GM11168 (cell line): Measurements from ENCODE around the gene CHST11.

Experiments used
- in situ Hi-C: fragments of 300-500 bp; cut with MboI; formaldehyde crosslinking; loops from one replicate; pipeline ENCODE4 v1.12.0; 2022; ENCODE audit warnings: low sequenced_read_pairs; ENCODE audit not compliant: unreplicated experiment

CHST11 gene

GRCh38 chr12:104477510-104478390, 21.0 kb downstream of the CHST11 start:
- in situ Hi-C loops = no loop called here

DNA sequence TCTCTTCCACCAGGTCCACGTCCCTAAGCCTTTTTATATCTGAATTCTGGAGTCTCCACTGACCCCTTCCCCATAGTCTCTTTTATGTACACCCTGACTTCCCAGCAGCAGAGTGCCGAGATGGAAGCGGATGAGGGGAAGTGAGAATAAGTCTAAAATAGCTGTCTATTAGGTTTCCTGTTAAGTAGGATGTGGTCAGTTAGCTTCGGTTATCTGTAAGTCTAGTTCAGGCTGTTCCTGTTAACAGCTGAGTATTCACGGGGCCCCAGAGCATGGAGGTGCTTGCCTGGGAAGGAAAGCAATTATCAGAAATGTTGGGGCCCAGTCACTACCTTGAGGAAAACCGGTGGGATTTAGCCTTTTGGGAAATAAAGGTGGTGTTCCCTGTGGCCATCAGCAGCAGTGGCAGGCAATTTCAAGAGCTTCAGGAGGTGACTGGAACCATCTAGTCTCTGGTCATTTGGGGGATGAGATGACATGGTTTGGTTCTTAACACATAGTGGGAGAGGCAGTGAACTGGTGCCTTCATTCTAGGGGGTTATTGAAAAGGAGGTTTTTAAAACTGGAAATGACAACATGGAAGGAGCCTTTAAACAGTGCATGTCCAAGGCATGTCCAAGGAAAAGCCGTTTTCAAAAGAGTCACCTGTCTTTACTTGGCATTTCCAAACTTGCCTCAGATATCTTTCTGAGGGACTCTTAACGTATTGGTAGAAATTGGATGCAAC, 21.8 kb downstream of the CHST11 start:
- in situ Hi-C loops = no loop called here

GRCh38 chr12:104479123-104479662, 22.4 kb downstream of the CHST11 start:
- in situ Hi-C loops = no loop called here

DNA sequence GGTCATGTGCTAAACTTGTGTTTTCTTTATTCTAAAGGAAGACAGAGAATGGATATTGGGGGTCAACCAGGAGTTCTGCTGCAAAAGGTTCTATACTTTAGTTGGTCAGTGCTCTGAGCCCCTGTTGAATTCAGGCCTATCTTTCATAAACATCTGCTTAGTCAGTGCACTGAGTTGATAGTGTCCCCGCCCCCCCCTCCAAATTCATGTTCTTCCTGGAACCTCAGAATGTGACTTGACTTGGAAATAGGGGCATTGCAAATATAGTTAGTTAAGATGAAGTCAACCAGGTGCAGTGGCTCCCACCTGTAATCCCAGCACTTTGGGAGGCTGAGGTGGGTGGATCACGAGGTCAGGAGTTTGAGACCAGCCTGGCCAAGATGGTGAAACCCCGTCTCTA, 23.3 kb downstream of the CHST11 start:
- in situ Hi-C loops = no loop called here

GRCh38 chr12:104480826-104481440, 24.2 kb downstream of the CHST11 start:
- in situ Hi-C loops = no loop called here

DNA sequence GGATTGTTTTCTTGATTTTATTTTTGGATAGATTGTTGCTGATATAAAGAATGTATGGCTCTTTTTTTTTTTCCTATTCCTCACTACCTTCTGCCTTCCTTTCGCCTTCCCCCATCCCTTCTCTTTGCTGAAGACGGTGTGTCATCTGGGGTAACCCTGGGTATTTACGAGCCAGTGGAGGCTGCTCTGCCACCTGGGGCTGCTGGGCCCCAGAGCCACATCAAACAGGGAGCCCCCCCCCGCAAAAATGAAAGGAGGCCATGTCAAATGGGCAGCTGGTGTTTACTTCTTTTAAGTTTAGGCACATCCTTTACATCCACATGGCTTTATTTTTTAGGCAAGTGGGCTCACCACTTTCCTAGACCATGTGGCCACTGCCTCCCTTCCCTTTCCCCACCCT, 25.4 kb downstream of the CHST11 start:
- in situ Hi-C loops = no loop called here

DNA sequence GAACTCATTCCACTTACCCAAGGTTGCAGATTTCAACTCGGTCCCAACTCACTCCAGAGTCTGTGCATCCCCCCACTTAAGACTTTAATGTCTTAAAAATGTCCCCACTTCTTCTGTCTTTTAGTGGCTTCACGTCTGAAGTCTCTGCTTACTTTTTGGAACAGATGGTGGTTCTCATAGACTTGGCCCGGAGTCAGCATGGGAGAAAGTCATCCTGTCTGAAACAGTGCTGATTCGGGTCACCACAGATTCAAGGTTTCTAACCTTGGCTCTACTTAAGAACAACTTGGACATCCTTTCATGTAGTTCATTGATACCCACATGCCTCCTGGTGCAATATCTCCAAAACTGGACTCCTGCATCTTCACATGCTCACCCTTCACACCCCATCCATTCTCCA, 26.0 kb downstream of the CHST11 start:
- in situ Hi-C loops = no loop called here

- in situ Hi-C loops = no loop called here
These were observed 27.3 kb downstream of the CHST11 start for GRCh38 chr12:104484079-104484478.

GRCh38 chr12:104485651-104486362, 29.1 kb downstream of the CHST11 start:
- in situ Hi-C loops = no loop called here

DNA sequence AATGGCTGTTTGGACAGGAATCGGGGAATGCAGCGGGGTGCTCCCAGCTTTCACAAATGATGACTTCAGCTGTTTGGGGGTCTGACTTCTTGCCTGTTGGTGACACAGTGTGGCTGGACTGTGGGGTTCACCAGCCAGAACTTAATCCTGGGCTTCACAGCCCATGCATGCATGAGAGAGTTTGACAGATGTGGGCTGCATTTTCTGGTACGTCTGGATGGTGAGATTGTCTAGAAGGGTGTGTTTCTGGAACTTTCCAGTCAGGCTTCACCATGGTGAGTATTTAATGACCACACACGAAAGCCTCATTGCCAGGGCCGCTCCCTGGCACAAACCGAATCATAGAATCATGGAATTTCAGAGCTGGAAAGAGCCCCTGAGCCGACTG, 29.6 kb downstream of the CHST11 start:
- in situ Hi-C loops = no loop called here

- in situ Hi-C loops = no loop called here
These were observed 30.4 kb downstream of the CHST11 start for GRCh38 chr12:104486943-104487819.

DNA sequence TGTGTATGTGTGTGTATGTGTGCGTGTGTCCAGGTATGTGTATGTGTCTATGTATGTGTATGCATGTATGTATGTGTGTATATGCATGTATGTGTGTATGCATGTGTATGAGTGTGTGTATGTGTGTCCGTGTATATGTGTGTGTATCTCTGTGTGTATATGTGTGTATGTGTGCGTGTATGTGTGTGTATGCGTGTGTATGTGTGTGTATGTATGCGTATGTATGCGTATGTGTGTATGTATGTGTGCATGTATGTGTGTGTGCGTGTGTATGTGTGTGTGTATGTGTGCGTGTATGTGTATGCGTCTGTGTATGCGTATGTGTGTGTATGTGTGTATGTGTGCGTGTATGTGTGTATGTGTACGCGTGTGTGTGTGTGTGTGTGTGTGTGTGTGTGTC, 31.6 kb downstream of the CHST11 start:
- in situ Hi-C loops = no loop called here

DNA sequence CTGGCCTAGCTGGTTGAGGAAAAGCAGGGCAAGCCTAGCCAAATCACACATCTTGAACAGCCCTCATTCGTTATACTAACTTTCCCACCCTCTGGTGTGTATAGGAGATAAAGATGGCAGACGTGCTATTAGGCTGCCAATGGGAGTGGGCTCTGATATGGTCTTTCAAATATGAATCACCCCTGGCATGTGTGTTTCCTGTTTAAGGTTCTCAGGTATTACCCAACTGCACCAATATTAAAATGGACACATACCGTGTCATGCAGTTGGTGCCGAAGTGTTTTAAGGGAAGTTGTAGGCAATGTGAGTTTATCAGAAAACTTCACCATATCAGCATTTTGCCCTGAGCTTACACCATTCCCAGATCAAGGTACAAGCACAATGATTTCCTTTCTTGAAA, 33.4 kb downstream of the CHST11 start:
- in situ Hi-C loops = no loop called here

DNA sequence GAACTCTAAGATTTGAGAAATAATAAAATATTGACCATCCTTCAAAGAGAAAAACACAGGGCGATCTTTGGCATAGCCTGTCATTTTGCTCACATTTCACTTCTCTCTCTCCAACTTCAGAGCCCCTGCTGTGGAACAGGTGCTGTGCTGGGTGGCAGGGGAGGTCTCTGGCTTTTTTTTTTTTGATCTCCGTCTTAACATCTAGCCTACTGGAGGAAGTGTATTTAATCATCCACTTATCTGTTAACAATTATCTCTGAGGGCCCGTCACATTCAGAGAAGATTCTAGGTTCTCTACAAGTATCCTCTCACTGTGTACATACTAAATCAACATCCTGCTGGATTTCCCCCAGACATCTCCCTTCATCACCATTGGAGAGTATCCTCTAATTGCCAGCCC, 34.1 kb downstream of the CHST11 start:
- in situ Hi-C loops = no loop called here

DNA sequence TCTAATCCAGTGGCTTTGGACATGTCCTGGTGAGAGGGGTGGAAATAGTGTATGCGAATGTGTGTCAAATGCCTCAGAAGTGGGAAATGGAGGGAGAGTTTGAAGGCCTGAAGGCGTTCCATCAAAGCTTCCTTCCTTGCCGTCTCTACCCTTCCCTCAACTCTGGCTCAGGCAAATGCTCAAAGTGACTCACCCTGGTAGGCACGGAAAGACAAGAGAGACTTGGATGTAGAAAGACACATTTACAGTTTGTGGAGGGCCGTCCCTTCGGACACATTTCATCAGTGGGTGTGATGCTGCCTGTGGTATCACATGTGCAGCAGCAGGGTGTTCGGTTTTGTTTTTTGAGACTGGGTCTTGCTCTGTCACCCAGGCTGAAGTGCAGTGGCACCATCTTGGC, 36.7 kb downstream of the CHST11 start:
- in situ Hi-C loops = no loop called here

- in situ Hi-C loops = no loop called here
These were observed 37.5 kb downstream of the CHST11 start for GRCh38 chr12:104494137-104494792.

DNA sequence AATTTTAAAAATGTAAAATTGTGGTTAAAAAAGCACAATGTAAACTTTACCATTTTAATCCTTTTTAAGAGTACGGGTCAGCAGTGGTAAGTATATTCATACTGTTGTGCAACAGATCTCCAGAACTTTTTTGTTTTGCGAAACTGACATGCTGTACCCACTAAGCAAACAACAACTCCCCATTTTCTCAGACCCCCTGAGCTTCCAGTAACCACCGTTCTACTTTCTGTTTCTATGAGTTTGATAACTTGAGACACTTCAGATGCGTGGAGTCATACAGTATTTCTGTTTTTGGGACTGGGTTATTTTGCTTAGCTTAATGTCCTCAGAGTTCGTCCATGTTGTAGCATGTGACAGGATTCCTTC, 38.0 kb downstream of the CHST11 start:
- in situ Hi-C loops = no loop called here

DNA sequence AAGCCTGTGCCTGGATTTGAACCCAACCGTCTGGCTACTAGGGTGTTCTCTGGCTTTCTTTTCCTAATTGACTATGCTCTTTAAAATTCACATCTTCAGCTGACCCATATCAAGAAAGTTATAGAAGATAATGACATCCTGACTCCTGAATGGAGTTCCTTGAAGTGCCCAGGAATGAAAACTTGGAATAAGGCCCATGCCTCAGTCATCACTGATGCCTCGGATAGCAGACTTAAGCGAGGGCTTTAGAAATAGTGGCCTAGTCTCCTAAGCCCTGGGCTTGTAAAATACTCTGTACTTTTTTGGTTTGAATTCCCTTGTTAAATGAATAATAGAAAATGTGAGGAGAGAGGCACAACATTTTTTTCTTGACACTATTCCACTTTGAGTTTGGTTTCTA, 39.0 kb downstream of the CHST11 start:
- in situ Hi-C loops = no loop called here

- in situ Hi-C loops = no loop called here
These were observed 39.6 kb downstream of the CHST11 start for GRCh38 chr12:104496336-104496735.
